ENCODE results near the gene PTPN4.

DNA sequence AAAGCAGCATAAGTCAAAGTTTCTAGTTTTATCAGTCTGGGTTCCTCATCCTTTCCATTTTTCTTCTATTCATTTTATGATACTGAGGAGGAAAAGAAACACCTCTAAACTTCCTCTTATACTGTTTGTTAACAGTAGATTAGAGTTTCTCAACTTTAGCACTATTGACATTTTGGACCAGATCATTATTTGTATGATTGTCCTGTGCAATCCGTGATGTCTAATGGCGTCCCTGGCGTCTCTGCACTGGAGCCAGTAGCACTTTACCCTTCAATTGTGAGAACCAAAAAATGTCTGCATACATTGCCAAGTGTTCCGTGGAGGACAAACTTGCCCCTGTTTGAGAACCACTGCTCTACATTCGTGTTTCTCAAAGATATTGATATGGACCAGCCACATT lies 25.2 kb downstream of the PTPN4 start:
- TF ChIP-seq, protein P1, sequence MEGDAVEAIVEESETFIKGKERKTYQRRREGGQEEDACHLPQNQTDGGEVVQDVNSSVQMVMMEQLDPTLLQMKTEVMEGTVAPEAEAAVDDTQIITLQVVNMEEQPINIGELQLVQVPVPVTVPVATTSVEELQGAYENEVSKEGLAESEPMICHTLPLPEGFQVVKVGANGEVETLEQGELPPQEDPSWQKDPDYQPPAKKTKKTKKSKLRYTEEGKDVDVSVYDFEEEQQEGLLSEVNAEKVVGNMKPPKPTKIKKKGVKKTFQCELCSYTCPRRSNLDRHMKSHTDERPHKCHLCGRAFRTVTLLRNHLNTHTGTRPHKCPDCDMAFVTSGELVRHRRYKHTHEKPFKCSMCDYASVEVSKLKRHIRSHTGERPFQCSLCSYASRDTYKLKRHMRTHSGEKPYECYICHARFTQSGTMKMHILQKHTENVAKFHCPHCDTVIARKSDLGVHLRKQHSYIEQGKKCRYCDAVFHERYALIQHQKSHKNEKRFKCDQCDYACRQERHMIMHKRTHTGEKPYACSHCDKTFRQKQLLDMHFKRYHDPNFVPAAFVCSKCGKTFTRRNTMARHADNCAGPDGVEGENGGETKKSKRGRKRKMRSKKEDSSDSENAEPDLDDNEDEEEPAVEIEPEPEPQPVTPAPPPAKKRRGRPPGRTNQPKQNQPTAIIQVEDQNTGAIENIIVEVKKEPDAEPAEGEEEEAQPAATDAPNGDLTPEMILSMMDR (IDR thresholded peaks at IDR 0.05; ENCODE audit: insufficient read depth, low read length): no peak
- TF ChIP-seq, protein P2, sequence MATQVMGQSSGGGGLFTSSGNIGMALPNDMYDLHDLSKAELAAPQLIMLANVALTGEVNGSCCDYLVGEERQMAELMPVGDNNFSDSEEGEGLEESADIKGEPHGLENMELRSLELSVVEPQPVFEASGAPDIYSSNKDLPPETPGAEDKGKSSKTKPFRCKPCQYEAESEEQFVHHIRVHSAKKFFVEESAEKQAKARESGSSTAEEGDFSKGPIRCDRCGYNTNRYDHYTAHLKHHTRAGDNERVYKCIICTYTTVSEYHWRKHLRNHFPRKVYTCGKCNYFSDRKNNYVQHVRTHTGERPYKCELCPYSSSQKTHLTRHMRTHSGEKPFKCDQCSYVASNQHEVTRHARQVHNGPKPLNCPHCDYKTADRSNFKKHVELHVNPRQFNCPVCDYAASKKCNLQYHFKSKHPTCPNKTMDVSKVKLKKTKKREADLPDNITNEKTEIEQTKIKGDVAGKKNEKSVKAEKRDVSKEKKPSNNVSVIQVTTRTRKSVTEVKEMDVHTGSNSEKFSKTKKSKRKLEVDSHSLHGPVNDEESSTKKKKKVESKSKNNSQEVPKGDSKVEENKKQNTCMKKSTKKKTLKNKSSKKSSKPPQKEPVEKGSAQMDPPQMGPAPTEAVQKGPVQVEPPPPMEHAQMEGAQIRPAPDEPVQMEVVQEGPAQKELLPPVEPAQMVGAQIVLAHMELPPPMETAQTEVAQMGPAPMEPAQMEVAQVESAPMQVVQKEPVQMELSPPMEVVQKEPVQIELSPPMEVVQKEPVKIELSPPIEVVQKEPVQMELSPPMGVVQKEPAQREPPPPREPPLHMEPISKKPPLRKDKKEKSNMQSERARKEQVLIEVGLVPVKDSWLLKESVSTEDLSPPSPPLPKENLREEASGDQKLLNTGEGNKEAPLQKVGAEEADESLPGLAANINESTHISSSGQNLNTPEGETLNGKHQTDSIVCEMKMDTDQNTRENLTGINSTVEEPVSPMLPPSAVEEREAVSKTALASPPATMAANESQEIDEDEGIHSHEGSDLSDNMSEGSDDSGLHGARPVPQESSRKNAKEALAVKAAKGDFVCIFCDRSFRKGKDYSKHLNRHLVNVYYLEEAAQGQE (IDR thresholded peaks at IDR 0.05; ENCODE audit: insufficient replicate concordance, low read depth): no peak
- TF ChIP-seq POLR2AphosphoS5 (IDR thresholded peaks at IDR 0.05; ENCODE audit: low read depth) (no peak), GABPA (IDR thresholded peaks at IDR 0.05; ENCODE audit: low read depth) (no peak)
